ENCODE results near the gene CCN5.

GRCh38 chr20:44742304-44743079, 27.3 kb downstream of the CCN5 start:
- TF ChIP-seq CTCF (IDR thresholded peaks at IDR 0.05; ENCODE audit: low read depth, low read length) (no peak), POLR2A (IDR thresholded peaks at IDR 0.05; ENCODE audit: extremely low read depth, insufficient read length) (no peak), MYC (IDR thresholded peaks at IDR 0.05; ENCODE audit: low read depth, low read length) (no peak), MAX (IDR thresholded peaks at IDR 0.05; ENCODE audit: low read depth, low read length) (no peak)
